Stimulated activated CD8-positive, alpha-beta memory T cell treated with anti-CD3 and anti-CD28 coated beads, Interleukin-2, amount 100 ng/mL, for 48 hours (primary cell): ENCODE results near the gene KIFBP.
"Not testable (repeated sequence)": the region's sequence is repeated elsewhere in the genome, so short reads cannot be mapped to it uniquely, and the experiment has no call there.

ENCODE experiments used
- DNase-seq, 2 donors: peaks; one replicate each; pipeline ENCODE4 v3.0.0-alpha.2; 2020; ENCODE audit warnings: low read depth in 2 of 2

KIFBP gene

DNA sequence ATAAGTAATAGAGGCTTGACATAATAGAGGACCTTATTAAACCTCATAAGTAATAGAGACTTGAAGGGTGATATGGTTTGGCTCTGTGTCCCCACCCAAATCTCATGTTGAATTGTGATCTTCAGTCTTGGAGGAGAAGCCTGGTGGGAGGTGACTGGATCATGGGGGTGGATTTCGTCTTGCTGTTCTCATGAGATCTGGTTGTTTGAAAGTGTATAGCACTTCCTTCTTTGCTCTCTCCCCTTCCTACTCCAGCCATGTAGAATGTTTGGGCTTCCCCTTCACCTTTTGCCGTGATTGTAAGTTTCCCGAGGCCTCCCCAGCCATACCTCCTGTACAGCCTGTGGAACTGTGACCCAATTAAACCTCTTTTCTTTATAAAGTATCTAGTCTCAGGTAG is 8.6 kb downstream of the KIFBP start:
- DNase-seq = no peak

- DNase-seq = no peak
Observed at GRCh38 chr10:69004821-69005220, 16.2 kb downstream of the KIFBP start.

DNA sequence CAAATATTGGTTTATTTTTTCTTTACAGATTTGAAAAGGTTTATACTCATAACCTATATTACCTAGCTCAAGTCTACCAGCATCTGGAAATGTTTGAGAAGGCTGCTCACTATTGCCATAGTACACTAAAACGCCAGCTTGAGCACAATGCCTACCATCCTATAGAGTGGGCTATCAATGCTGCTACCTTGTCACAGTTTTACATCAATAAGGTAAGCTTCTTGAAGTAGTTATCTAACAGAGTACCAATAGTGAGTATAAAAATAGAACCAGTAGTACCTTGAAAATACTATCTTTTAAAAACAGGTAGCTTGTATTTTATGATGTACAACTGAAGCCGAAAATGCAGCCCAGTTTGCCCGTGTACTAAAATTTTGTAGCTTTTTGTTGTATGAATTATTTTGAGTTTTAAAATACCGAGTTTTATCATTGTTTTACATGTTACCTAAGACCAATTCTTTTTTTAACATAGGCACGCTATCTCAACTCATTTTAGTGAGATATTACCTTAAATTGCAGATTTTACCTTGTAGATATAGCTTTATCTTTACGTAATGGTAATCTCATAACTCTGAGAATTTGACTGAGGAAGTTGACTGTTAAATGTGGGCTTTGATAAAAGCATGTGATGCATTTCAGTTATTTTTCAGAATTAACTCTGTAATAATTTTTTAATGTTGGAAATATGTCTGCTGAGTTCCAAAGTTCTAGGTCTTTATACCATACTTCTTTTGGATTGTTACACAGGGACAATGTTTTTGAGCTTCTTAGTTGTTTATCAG is 17.3 kb downstream of the KIFBP start:
- no peak for DNase-seq

- no peak for DNase-seq
Observed at GRCh38 chr10:69007260-69007659, 18.7 kb downstream of the KIFBP start.

DNA sequence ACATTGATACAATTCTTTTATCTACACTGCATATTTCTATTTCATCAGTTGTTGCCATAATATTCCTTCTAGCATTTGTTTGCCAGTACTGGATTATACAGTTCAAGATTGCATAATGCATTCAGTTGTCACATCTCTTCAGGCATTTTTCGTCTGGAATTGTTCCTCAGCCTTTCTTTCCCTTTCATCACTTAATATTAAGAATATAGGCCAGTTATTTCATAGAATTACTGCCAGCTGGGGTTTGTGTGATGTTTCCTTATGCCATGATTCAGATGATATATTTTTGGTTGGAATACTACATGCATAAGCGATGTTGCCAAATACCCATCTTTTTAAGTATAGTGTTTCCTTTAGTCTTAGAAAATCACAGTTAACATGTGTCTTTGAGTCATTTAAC is 20.8 kb downstream of the KIFBP start:
- DNase-seq = no peak

GRCh38 chr10:69010151-69010640 is 21.6 kb downstream of the KIFBP start:
- no peak for DNase-seq

DNA sequence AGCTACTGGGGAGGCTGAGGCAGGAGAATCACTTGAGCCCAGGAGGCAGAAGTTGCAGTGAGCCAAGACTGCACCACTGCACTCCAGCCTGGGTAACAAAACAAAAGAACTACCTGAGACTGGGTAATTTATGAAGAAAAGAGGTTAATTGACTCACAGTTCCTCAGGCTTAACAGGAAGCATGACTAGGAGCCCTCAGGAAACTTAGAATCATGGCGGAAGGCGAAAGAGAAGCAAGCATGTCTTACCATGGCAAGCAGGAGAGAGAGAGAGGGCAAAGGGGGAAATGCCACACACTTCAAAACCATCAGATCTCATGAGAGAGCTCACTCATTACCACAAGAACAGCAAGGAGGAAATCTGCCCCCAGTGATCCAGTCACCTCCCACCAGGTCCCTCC is 24.2 kb downstream of the KIFBP start:
- DNase-seq = not testable (repeated sequence)

DNA sequence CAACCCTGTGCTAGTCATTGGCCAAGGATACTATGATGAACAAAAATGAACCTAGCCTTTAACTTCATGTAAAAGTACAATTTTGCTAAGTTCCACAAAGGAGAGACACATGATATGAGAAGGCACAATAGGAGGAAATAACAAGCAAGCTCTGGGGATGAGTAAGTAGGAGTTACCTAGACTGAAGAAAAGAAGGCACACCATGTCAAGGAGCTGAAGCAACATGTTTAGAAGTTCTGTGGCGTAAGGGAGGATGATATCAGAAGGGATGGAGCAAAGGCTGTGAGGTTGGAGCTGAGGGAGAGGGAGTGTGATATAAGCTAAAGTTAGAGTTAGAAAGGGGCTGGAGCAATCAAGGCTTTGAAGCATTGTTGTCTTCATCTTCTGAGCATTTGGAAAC is 25.6 kb downstream of the KIFBP start:
- DNase-seq = no peak

DNA sequence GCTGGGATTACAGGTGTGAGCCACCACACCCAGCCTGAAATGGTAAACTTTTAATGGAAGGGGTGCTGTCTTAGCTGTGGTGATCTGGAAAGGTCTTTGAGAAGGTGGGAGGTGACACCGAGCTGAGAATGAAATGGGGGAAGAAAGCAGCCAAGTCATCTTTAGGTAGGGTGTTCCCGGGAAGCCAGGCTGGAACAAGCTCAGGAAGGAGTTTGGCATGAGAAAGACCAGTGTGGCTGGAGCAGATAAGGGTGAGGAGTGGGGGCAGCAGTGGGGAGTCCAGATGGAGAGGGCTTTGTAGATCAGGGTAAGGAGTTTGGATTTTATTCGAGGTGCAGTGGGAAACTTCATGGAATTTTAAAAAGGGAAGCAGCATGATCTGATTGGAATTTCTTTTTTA is 30.0 kb downstream of the KIFBP start:
- DNase-seq = no peak

- no peak for DNase-seq
Observed at GRCh38 chr10:69022611-69023010, 34.0 kb downstream of the KIFBP start.

DNA sequence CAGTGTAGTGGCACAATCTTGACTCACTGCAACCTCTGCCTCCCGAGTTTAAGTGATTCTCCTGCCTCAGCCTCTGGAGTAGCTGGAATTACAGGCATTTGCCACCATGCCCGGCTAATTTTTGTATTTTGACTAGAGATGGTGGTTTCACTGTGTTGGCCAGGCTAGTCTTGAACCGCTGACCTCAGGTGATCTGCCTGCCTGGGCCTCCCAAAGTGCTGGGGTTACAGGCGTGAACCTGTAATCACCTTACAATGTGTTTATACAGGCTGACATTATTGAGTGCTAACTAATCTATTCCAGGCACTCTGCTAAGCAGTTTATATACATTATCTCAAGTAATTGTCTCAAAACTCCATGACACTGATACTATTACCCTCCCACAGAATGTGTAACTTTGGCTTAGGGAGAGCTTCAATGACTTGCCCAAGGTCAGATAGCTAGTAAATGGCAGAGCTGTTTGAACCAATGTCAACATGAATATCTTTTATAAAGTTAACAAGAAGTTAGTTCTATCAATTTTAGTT is 36.8 kb downstream of the KIFBP start:
- no peak for DNase-seq

- DNase-seq = no peak
Observed at GRCh38 chr10:69033256-69033655, 44.7 kb downstream of the KIFBP start.

GRCh38 chr10:69037489-69037888 is 48.9 kb downstream of the KIFBP start:
- no peak for DNase-seq

DNA sequence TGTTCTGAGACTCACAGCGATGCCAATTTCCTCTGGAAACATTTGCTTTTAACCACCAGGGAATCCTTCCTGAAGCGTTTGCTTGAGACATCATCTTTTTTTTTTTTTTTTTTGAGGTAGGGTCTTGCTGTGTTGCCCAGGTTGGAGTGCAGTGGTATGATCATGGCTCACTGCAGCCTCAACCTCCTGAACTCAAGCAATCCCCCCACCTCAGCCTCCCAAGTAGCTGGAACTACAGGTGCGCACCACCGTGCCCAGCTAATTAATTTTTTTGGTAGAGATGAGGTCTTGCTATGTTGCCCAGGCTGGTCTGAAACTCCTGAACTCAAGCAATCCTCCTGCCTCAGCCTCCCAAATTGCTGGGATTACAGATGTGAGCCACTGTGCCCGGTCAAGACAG is 52.3 kb downstream of the KIFBP start:
- DNase-seq = not testable (repeated sequence)

GRCh38 chr10:69042417-69042816 is 53.8 kb downstream of the KIFBP start:
- no peak for DNase-seq

DNA sequence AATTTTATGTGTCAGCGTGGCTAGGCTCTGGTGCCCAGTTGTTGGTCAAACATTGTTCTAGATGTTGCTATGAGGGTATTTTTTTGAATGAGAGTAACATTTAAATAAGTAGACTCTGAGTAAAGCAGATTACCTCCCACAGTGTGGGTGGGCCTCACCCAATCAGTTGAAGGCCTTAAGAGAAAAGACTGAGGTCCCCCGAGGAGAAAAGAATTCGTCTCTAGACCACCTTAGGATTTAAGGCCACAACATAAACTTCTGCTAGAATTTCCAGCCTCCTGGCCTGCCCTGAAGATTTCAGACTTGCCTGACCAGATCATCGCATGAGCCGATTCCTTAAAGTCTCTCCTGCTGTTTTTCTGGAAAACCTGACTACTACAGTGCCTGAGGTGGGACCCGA is 54.2 kb downstream of the KIFBP start:
- DNase-seq = no peak

GRCh38 chr10:69043931-69044531 is 55.4 kb downstream of the KIFBP start:
- DNase-seq = no peak

DNA sequence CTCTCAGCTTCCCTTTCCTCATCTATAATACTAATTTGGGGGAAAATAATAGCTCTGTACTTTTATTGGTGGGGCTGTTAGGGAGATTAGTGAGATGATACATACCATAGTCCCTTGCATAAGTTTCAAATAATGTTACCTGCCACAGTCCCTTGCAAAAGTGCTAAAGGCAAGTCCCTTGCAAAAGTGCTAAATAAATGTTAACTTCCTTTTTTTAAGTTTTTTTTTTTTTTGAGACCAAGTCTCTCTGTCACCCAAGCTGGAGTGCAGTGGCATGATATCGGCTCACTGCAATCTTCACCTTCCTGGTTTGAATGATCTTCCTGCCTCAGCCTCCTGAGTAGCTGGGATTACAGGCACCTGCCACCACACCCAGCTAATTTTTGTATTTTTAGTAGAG is 55.9 kb downstream of the KIFBP start:
- DNase-seq = no peak

GRCh38 chr10:69045441-69046300 is 57.1 kb downstream of the KIFBP start:
- no peak for DNase-seq

DNA sequence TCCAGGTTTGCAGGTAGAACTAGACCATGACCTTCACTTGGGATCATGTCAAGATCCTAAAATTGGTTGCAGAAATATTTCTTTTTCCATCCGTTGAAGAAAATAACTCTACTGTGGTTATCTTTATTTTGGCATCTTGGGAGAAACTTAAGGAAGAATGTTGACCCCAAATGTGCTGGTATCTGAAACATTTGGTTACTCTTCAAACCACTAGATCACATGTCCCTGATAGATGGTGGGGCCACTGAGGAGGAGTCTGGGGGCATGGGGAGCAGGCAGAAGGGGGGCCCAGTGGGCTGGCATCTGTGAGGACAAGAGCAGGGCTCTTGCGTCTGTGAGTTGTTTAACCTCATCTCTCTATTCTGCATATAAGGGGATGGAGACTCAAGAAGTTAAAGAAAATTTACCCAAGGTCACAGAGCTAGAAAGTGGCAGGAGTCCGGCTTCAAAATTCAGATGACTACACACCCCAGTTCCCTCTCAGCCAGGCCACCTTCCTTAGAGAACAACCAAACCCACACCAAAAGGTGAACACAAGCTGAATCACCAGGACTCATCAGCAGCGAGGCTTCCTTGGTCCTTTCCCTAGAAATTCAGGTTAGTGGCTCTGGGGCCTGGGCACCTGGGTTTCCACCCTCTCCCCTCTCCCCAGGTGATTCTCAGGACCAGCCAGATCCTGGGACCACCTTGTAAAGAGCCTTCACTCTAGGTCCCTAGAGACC is 58.7 kb downstream of the KIFBP start:
- DNase-seq = no peak

DNA sequence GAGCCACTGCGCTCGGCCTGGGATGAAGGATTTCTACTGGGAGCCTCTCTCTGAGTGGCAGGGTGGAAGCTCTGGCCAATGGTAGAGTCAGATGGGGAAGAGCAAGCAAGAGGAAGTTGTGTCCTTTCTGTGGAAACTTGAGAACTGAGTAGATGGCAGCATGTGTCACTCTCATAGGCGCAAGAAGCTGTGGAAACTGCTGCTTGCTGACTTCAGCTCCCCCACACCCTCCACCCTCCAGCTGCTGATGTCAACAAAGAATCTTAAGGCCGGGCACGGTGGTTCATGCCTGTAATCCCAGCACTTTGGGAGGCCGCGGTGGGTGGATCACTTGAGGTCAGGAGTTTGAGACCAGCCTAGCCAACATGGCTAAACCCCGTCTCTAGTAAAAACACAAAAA is 59.5 kb downstream of the KIFBP start:
- peak in 1 of 2 donors; percentile 33 for DNase-seq

- no peak for DNase-seq
Observed at GRCh38 chr10:69049566-69049961, 61.0 kb downstream of the KIFBP start.
